Breast epithelium (tissue), 4 donors: ENCODE data around the gene TMEM267. TPM values are rescaled to one million over a fixed set of nuclear protein-coding genes. Genes with fewer than 3 reads are reported as not detected.
A peak's percentile ranks its signal among the peaks of the same experiment; 100 is the strongest.
"Not testable (repeated sequence)": the region's sequence is repeated elsewhere in the genome, so short reads cannot be mapped to it uniquely, and the experiment has no call there.

Experiments
- DNase-seq, 2 donors: peaks; one replicate each; pipeline ENCODE4 v3.0.0-alpha.2; 2019; ENCODE audit warnings: low spot score in 2 of 2
- H3K27ac ChIP-seq, 2 donors: fragments of 200-600 bp; sonication (generic) in 1 of 2; one replicate each; pipeline ENCODE4 v1.5.1; 2016 to 2019; ENCODE audit warnings: mild to moderate bottlenecking in 1 of 2
- H3K27me3 ChIP-seq, 2 donors: fragments of 200-600 bp; sonication (generic) in 1 of 2; one replicate each; pipeline versions ENCODE4 v1.5.1 to v1.6.0; 2017 to 2019; ENCODE audit warnings: control low read depth in 1 of 2, mild to moderate bottlenecking in 1 of 2
- H3K36me3 ChIP-seq: fragments of 200-600 bp; one replicate; pipeline ENCODE4 v1.5.1; 2019
- H3K4me1 ChIP-seq, 2 donors: fragments of 200-600 bp; sonication (generic); one replicate each; pipeline ENCODE4 v1.5.1; 2016 to 2019; ENCODE audit warnings: control low read depth in 1 of 2
- H3K4me3 ChIP-seq, 3 donors: fragments of 200-600 bp; sonication (generic); 1 replicate in 2 of 3; 2 replicates in 1 of 3; pipeline ENCODE4 v1.5.1; 2016 to 2019; ENCODE audit warnings: mild to moderate bottlenecking in 3 of 3, moderate library complexity in 2 of 3
- H3K9me3 ChIP-seq, 2 donors: fragments of 200-600 bp; sonication (generic) in 1 of 2; one replicate each; pipeline ENCODE4 v1.5.1; 2016 to 2019; ENCODE audit warnings: control low read depth in 1 of 2
- POLR2A ChIP-seq: fragments of 450-650 bp; IDR thresholded peaks from one replicate; pipeline ENCODE4 v1.6.1; 2016; ENCODE audit warnings: antibody characterized with exemption, mild to moderate bottlenecking, moderate library complexity
- POLR2AphosphoS5 ChIP-seq, 3 donors: sonication (generic); formaldehyde crosslinking; IDR thresholded peaks; one replicate each; pipeline ENCODE4 v1.6.1; 2017; ENCODE audit warnings: antibody characterized with exemption in 3 of 3
- intact Hi-C: fragments of 100-400 bp; cut with DNase I; formaldehyde crosslinking; loops from one replicate; pipeline ENCODE4 v1.15.1; 2023; ENCODE audit warnings: low total_unique reads
- total RNA-seq, 3 donors: library from RNA; depleted of rRNA; stranded (reverse); fragments of >200 nt; gene quantifications; one replicate each; pipeline ENCODE4 v1.1.0, GENCODE V29; 2016
- TF ChIP-seq, protein P1 (sequence below), 3 donors: fragments of 450-650 bp; IDR thresholded peaks; one replicate each; pipeline ENCODE4 v1.5.1; 2016 to 2017; ENCODE audit warnings: antibody characterized with exemption in 3 of 3, mild to moderate bottlenecking in 3 of 3, moderate library complexity in 3 of 3

The TMEM267 gene
- total RNA-seq, 3 donors from 2014 or later, result 11.7 to 21.7 (median 16.1) TPM

DNA sequence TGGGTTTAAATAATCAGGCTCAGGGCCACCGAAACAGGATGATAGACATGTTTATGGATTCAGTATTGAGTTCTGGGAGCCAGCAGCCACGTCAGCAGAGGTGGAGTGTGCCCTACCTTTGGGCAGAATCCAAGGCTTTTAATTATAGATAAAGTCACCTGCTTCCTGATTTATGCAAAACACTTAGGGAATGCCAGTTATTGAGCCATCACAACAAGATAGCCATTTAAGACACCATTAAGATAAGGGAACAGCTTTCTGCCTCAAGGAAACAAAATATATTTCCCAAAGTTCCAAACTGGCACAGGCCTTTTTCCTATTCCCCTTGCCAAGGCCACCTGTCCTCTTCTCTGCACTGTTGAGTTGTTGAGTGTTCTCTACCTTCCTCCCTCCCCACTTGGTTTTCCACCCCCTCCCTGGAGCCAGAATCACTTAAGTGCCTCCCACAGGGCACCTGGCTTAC lies 73.8 kb downstream of the TMEM267 start:
- TF ChIP-seq POLR2AphosphoS5 (IDR thresholded peaks at IDR 0.05) (no peak), POLR2A (no peak)
- TF ChIP-seq, protein P1, sequence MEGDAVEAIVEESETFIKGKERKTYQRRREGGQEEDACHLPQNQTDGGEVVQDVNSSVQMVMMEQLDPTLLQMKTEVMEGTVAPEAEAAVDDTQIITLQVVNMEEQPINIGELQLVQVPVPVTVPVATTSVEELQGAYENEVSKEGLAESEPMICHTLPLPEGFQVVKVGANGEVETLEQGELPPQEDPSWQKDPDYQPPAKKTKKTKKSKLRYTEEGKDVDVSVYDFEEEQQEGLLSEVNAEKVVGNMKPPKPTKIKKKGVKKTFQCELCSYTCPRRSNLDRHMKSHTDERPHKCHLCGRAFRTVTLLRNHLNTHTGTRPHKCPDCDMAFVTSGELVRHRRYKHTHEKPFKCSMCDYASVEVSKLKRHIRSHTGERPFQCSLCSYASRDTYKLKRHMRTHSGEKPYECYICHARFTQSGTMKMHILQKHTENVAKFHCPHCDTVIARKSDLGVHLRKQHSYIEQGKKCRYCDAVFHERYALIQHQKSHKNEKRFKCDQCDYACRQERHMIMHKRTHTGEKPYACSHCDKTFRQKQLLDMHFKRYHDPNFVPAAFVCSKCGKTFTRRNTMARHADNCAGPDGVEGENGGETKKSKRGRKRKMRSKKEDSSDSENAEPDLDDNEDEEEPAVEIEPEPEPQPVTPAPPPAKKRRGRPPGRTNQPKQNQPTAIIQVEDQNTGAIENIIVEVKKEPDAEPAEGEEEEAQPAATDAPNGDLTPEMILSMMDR (IDR thresholded peaks at IDR 0.05), result no peak
- no peak for DNase-seq
- intact Hi-C loops, result no loop called here
- Histone ChIP-seq H3K9me3 (no peaks in the 10 kb centered on the region), H3K27me3 (no peaks in the 10 kb centered on the region), H3K4me1 (no peaks in the 10 kb centered on the region), H3K27ac (peak overlapping the region; percentile 71 to 79), H3K36me3 (no peaks in the 10 kb centered on the region), H3K4me3 (peak overlapping the region in 2 of 3 donors; percentile 9 to 41)

DNA sequence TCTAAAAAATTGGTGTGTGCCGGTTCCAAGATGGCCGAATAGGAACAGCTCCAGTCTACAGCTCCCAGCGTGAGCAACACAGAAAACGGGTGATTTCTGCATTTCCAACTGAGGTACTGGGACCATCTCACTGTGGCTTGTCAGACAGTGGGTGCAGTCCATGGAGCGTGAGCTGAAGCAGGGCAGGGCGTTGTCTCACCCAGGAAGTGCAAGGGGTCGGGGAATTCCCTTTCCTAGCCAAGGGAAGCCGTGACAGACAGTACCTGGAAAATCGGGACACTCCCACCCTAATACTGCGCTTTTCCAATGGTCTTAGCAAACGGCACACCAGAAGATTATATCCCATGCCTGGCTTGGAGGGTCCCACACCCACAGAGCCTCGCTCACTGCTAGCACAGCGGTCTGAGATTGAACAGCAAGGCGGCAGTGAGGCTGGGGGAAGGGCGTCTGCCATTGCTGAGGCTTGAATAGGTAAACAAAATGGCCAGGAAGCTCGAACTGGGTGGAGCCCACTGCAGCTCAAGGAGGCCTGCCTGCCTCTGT lies 81.1 kb downstream of the TMEM267 start:
- H3K27me3 ChIP-seq, H3K36me3 ChIP-seq, H3K27ac ChIP-seq, H3K4me3 ChIP-seq, H3K9me3 ChIP-seq, H3K4me1 ChIP-seq, intact Hi-C loops, DNase-seq: not testable (repeated sequence)

DNA sequence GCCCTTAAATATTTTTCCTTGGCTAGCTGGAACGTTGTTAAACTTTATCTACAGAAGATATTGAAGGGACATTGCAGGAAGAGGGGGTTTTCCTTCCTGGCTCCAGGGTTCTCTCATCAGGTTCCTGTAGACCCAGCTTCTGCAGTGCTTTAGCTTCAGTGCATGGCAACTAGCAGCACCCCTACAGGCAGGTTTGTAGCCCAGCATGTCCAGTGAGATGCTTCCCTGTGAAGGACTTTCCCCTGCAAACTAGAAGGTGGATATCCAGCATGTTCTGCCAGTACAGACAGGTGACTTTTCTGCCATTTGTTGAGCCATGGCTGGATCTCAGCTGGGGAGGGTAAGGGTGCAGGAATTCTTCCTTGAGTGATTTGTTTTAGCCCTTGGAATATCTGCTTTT lies 81.8 kb downstream of the TMEM267 start:
- Histone ChIP-seq H3K4me1 (no peaks in the 10 kb centered on the region), H3K4me3 (no peak overlapping the region), H3K27ac (no peak overlapping the region), H3K36me3 (no peaks in the 10 kb centered on the region), H3K27me3 (no peaks in the 10 kb centered on the region), H3K9me3 (no peaks in the 10 kb centered on the region)
- DNase-seq, result no peak
- intact Hi-C loops, result no loop called here
- TF ChIP-seq POLR2A, result no peak

DNA sequence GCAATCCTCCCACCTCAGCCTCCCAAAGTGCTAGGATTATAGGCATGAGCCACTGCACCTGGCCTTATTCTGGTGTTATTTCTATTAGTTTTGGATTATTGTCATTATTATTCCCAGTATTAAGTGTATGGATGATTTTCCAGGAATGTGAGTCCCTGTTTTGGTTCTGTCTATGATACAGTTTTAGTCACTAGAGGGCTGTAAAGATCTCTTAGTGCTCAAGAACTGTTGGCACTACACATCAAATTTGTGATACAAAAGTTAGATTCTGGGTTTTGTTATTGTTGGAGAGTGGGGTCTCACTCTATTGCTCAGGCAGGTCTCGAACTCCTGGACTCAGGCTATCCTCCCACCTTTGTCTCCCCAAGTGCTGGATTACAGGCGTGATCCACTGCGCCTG lies 83.6 kb downstream of the TMEM267 start:
- DNase-seq, result no peak

DNA sequence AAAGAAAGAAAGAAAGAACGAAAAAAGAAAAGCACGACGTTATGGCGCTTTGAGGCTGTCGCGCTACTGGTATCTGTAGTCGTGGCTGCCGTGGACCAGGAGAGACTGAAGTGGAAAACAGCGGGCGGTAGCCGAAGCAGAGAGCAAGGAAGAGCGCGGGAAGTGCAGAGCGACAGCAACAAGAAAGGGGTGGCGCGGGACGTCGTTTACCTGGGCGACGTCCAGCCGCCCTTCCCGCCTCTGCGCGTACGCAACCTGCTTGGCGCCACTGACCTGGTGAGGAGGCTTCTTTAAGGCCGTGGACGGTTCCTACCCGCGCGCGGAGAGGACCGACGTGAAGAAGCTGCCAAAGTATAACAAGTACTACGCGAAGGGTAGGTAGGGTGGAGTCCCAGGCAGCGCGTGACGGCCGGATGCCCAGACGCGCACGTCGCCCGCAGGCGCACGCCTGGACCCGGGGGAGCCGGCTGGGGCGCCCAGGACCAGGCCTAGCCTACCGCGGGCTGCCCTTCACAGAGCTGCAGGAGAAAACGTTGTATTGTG lies 86.8 kb downstream of the TMEM267 start:
- peak overlapping the region; percentile 54 to 72 (median 59) for H3K4me3 ChIP-seq
- intact Hi-C loops, result loop anchor here (5.0 kb wide), 1 partner anchor 450 kb away; no protein-coding TSS in a partner anchor
- DNase-seq, result peak; percentile 41 to 60
- TF ChIP-seq POLR2A (no peak), POLR2AphosphoS5 (IDR thresholded peaks at IDR 0.05) (peak in 1 of 3 donors; percentile 26)
- H3K9me3 ChIP-seq, result no peaks in the 10 kb centered on the region
- no peaks in the 10 kb centered on the region for H3K36me3 ChIP-seq
- H3K4me1 ChIP-seq, result no peaks in the 10 kb centered on the region
- H3K27ac ChIP-seq, result peak overlapping the region; percentile 59 to 75
- H3K27me3 ChIP-seq, result no peaks in the 10 kb centered on the region

More for the DNA sequence above, 83.6 kb downstream of the TMEM267 start:
- Histone ChIP-seq H3K27me3 (no peaks in the 10 kb centered on the region), H3K9me3 (no peaks in the 10 kb centered on the region), H3K36me3 (no peaks in the 10 kb centered on the region), H3K4me1 (no peaks in the 10 kb centered on the region), H3K27ac (no peak overlapping the region), H3K4me3 (no peak overlapping the region)
- intact Hi-C loops, result no loop called here
- TF ChIP-seq POLR2A (no peak), POLR2AphosphoS5 (IDR thresholded peaks at IDR 0.05) (no peak)
- TF ChIP-seq, protein P1 (IDR thresholded peaks at IDR 0.05), result no peak

Other genes starting within 250 kb of the TMEM267 start
- gene HMGCS1, start 170.5 kb downstream of the TMEM267 start, total RNA-seq, result 10 to 100 TPM; 13.9 to 36.6 (median 26.5) TPM
- gene CCL28, start 71.5 kb downstream of the TMEM267 start, total RNA-seq, result 100 to 1,000 TPM in 1 of 3 donors, 10 to 100 TPM in 1, 1 to 10 TPM in 1; 4.0 to 192 (median 53.4) TPM
- gene C5orf34, start 31.3 kb upstream of the TMEM267 start, total RNA-seq, result 10 to 100 TPM in 1 of 3 donors, 1 to 10 TPM in 2; 1.8 to 12.9 (median 3.3) TPM
- 100 to 1,000 TPM in 1 of 3 donors, 10 to 100 TPM in 2; 70.5 to 104 (median 94.1) TPM for gene PAIP1, start 73.2 kb upstream of the TMEM267 start, total RNA-seq
- gene NNT, start 119.3 kb upstream of the TMEM267 start, total RNA-seq, result 100 to 1,000 TPM in 1 of 3 donors, 10 to 100 TPM in 2; 30.2 to 137 (median 39.2) TPM